H9 (cell line): Measurements from ENCODE around the gene SEC14L5. TPM values are rescaled to one million over a fixed set of nuclear protein-coding genes. Genes with fewer than 3 reads are reported as not detected.

Experiments
- DNase-seq: peaks from one replicate; pipeline ENCODE4 v3.0.0-alpha.2; 2017
- H2AFZ ChIP-seq: one replicate; pipeline ENCODE4 v1.6.1; 2013; ENCODE audit warnings: mild to moderate bottlenecking, low read length, control low read depth, moderate library complexity
- H2AK5ac ChIP-seq: 2 replicates; pipeline ENCODE4 v1.6.1; 2013; ENCODE audit warnings: low read length, control low read depth, mixed read lengths; ENCODE audit not compliant: insufficient read length
- H2BK120ac ChIP-seq: one replicate; pipeline ENCODE4 v1.6.1; 2013; ENCODE audit warnings: low read depth, mild to moderate bottlenecking, low read length, control low read depth, inconsistent platforms; ENCODE audit not compliant: poor library complexity, severe bottlenecking
- H2BK12ac ChIP-seq: 2 replicates; pipeline ENCODE4 v1.6.1; 2013; ENCODE audit warnings: low read length, control low read depth, mixed read lengths, low read depth; ENCODE audit not compliant: insufficient read length
- H2BK15ac ChIP-seq: 2 replicates; pipeline ENCODE4 v1.6.1; 2013; ENCODE audit warnings: low read depth, low read length, control low read depth
- H2BK20ac ChIP-seq: one replicate; pipeline ENCODE4 v1.6.1; 2013; ENCODE audit warnings: low read depth, mild to moderate bottlenecking, low read length, control low read depth, inconsistent platforms; ENCODE audit not compliant: poor library complexity, severe bottlenecking
- H2BK5ac ChIP-seq: 2 replicates; pipeline ENCODE4 v1.6.1; 2013; ENCODE audit warnings: low read length, control low read depth, mixed read lengths; ENCODE audit not compliant: insufficient read length
- H3K14ac ChIP-seq: 2 replicates; pipeline ENCODE4 v1.6.1; 2013; ENCODE audit warnings: low read length, control low read depth; ENCODE audit not compliant: insufficient read depth
- H3K18ac ChIP-seq: 2 replicates; pipeline ENCODE4 v1.6.1; 2013; ENCODE audit warnings: low read depth, mild to moderate bottlenecking, mixed read lengths, low read length, control low read depth; ENCODE audit not compliant: insufficient read length
- H3K23ac ChIP-seq: 2 replicates; pipeline ENCODE4 v1.6.1; 2013; ENCODE audit warnings: low read length, control low read depth, mixed read lengths, low read depth; ENCODE audit not compliant: insufficient read length
- H3K23me2 ChIP-seq: 2 replicates; pipeline ENCODE4 v1.6.1; 2013; ENCODE audit warnings: low read depth, mild to moderate bottlenecking, mixed read lengths, low read length, control low read depth; ENCODE audit not compliant: insufficient read length, poor library complexity, severe bottlenecking
- H3K27ac ChIP-seq: 2 replicates; pipeline ENCODE4 v1.5.1; 2013; ENCODE audit warnings: low read length, control low read depth, mixed read lengths, low read depth; ENCODE audit not compliant: insufficient read length
- H3K27me3 ChIP-seq: 2 replicates; pipeline ENCODE4 v1.6.1; 2013; ENCODE audit warnings: low read length, control low read depth, inconsistent platforms; ENCODE audit not compliant: insufficient read depth
- H3K4ac ChIP-seq: 2 replicates; pipeline ENCODE4 v1.6.1; 2013; ENCODE audit warnings: low read depth, mild to moderate bottlenecking, control low read depth, inconsistent platforms, low read length, moderate library complexity
- H3K4me1 ChIP-seq: 2 replicates; pipeline ENCODE4 v1.6.1; 2013; ENCODE audit warnings: low read length, control low read depth, inconsistent platforms; ENCODE audit not compliant: insufficient read depth
- H3K4me2 ChIP-seq: 2 replicates; pipeline ENCODE4 v1.6.1; 2013; ENCODE audit warnings: low read length, control low read depth, mixed read lengths; ENCODE audit not compliant: insufficient read length, insufficient read depth
- H3K56ac ChIP-seq: 2 replicates; pipeline ENCODE4 v1.6.1; 2013; ENCODE audit warnings: low read depth, mild to moderate bottlenecking, mixed read lengths, low read length, control low read depth; ENCODE audit not compliant: insufficient read length
- H3K79me1 ChIP-seq: 2 replicates; pipeline ENCODE4 v1.6.1; 2013; ENCODE audit warnings: low read depth, mild to moderate bottlenecking, moderate library complexity, low read length, control low read depth, inconsistent platforms; ENCODE audit not compliant: insufficient read depth, poor library complexity, severe bottlenecking
- H3K79me2 ChIP-seq: 2 replicates; pipeline ENCODE4 v1.6.1; 2013; ENCODE audit warnings: low read length, control low read depth, inconsistent platforms; ENCODE audit not compliant: insufficient read depth
- H3K9ac ChIP-seq: 2 replicates; pipeline ENCODE4 v1.6.1; 2013; ENCODE audit warnings: low read length, control low read depth, mixed read lengths; ENCODE audit not compliant: insufficient read length; ENCODE audit errors: extremely low read depth
- H3K9me3 ChIP-seq: one replicate; pipeline ENCODE4 v1.6.1; 2013; ENCODE audit warnings: low read depth, low read length, inconsistent platforms; ENCODE audit not compliant: control insufficient read depth
- H3T11ph ChIP-seq: one replicate; pipeline ENCODE4 v1.6.1; 2013; ENCODE audit warnings: mild to moderate bottlenecking, low read length, control low read depth, inconsistent platforms
- H4K20me1 ChIP-seq: one replicate; pipeline ENCODE4 v1.6.1; 2013; ENCODE audit not compliant: control insufficient read depth, insufficient read length, insufficient read depth
- H4K5ac ChIP-seq: 2 replicates; pipeline ENCODE4 v1.6.1; 2013; ENCODE audit warnings: low read depth, mild to moderate bottlenecking, mixed read lengths, low read length, control low read depth; ENCODE audit not compliant: insufficient read length
- H4K8ac ChIP-seq: replicated peaks from 2 replicates; pipeline ENCODE4 v1.6.1; 2013; ENCODE audit warnings: low read length, control low read depth, mixed read lengths, low read depth; ENCODE audit not compliant: insufficient read length
- H4K91ac ChIP-seq: 2 replicates; pipeline ENCODE4 v1.6.1; 2013; ENCODE audit warnings: low read depth, mild to moderate bottlenecking, moderate library complexity, mixed read lengths, low read length, control low read depth; ENCODE audit not compliant: insufficient read length
- H3K27ac Mint-ChIP-seq, 3 experiments: 2 replicates in 2 of 3; 3 replicates in 1 of 3; pipeline ENCODE4 v1.8.0; 2020 to 2021; ENCODE audit warnings: mixed read lengths in 3 of 3, mild to moderate bottlenecking in 1 of 3, moderate library complexity in 1 of 3
- H3K27me3 Mint-ChIP-seq: 2 replicates; pipeline ENCODE4 v1.8.0; 2021; ENCODE audit warnings: low read depth, mild to moderate bottlenecking, moderate library complexity, mixed read lengths
- H3K36me3 Mint-ChIP-seq, 3 experiments: 2 replicates in 2 of 3; 3 replicates in 1 of 3; pipeline ENCODE4 v1.8.0; 2020 to 2021; ENCODE audit warnings: low read depth in 3 of 3, mixed read lengths in 3 of 3; ENCODE audit not compliant: insufficient read depth in 1 of 3
- H3K4me1 Mint-ChIP-seq, 2 experiments: 2 replicates each; pipeline ENCODE4 v1.8.0; 2020; ENCODE audit warnings: mixed read lengths in 2 of 2
- H3K4me3 Mint-ChIP-seq, 2 experiments: 2 replicates in 1 of 2; 3 replicates in 1 of 2; pipeline ENCODE4 v1.8.0; 2020 to 2021; ENCODE audit warnings: mild to moderate bottlenecking in 2 of 2, mixed read lengths in 2 of 2, moderate library complexity in 1 of 2
- H3K9me3 Mint-ChIP-seq, 2 experiments: 2 replicates in 1 of 2; 3 replicates in 1 of 2; pipeline ENCODE4 v1.8.0; 2020; ENCODE audit warnings: mild to moderate bottlenecking in 2 of 2, mixed read lengths in 2 of 2, moderate library complexity in 1 of 2
- CTCF ChIP-seq: fragments of 200-600 bp; sonication (generic); conservative IDR thresholded peaks from 3 replicates; pipeline ENCODE4 v1.8.0; 2021; ENCODE audit warnings: antibody characterized with exemption, mild to moderate bottlenecking
- WGBS: extraction: QIAGEN DNeasy Blood & Tissue Kit; methylation state at CpG from one replicate; pipeline ENCODE4 v1.1.7; 2013; ENCODE audit warnings: missing lambda C conversion rate, low lambda C conversion rate, mixed read lengths; ENCODE audit not compliant: insufficient read length; ENCODE audit errors: extremely low coverage; 5-methylcytosine and 5-hydroxymethylcytosine counted together
- total RNA-seq: library from RNA; stranded (reverse); gene quantifications from 2 replicates; pipeline ENCODE4 v1.2.1, GENCODE V29; 2021

SEC14L5 gene
- total RNA-seq, 1 experiment from 2014 or later, result 4.1 TPM

GRCh38 chr16:5005916-5006315, 47.8 kb downstream of the SEC14L5 start:
- Histone ChIP-seq H3K4me1 (no peaks in the 10 kb centered on the region), H3K4me2 (no peak overlapping the region), H2BK15ac (no peak overlapping the region), H2AFZ (no peak overlapping the region), H2BK12ac (no peak overlapping the region), H3K9me3 (no peaks in the 10 kb centered on the region), H3K79me2 (no peaks in the 10 kb centered on the region), H4K91ac (no peak overlapping the region), H2BK20ac (no peak overlapping the region), H2AK5ac (no peak overlapping the region), H3K23ac (no peak overlapping the region), H4K20me1 (no peaks in the 10 kb centered on the region), H4K5ac (no peak overlapping the region), H3K18ac (no peak overlapping the region), H3K14ac (no peak overlapping the region), H3K4ac (no peak overlapping the region), H3K27me3 (no peaks in the 10 kb centered on the region), H2BK5ac (no peak overlapping the region), H3K27ac (no peak overlapping the region), H3T11ph (no peak overlapping the region), H3K56ac (no peak overlapping the region), H3K9ac (no peak overlapping the region), H2BK120ac (no peak overlapping the region), H3K79me1 (no peaks in the 10 kb centered on the region), H3K23me2 (no peaks in the 10 kb centered on the region), H4K8ac (no peak overlapping the region)
- Mint-ChIP-seq H3K9me3 (peaks cover 2 to 4% of the 10 kb centered on the region in 2 experiments; a peak in 3 of 5 replicates), H3K36me3 (peaks cover 0 to 4% (median 2%) of the 10 kb centered on the region in 3 experiments; a peak in 3 of 7 replicates), H3K4me1 (peaks cover 6 to 7% of the 10 kb centered on the region in 2 experiments), H3K4me3 (no peak overlapping the region), H3K27me3 (peaks cover 3% of the 10 kb centered on the region; the same call in 1 of the 2 replicates), H3K27ac (peak overlapping the region in 2 of 3 experiments; percentile 32 to 65; a peak in 1 of 7 replicates)
- DNase-seq, result no peak
- TF ChIP-seq CTCF, result no peak
- no CpG with 5 or more reads among the region's 4 CpGs for WGBS
